ENCODE data around the gene TNNT3.

DNA sequence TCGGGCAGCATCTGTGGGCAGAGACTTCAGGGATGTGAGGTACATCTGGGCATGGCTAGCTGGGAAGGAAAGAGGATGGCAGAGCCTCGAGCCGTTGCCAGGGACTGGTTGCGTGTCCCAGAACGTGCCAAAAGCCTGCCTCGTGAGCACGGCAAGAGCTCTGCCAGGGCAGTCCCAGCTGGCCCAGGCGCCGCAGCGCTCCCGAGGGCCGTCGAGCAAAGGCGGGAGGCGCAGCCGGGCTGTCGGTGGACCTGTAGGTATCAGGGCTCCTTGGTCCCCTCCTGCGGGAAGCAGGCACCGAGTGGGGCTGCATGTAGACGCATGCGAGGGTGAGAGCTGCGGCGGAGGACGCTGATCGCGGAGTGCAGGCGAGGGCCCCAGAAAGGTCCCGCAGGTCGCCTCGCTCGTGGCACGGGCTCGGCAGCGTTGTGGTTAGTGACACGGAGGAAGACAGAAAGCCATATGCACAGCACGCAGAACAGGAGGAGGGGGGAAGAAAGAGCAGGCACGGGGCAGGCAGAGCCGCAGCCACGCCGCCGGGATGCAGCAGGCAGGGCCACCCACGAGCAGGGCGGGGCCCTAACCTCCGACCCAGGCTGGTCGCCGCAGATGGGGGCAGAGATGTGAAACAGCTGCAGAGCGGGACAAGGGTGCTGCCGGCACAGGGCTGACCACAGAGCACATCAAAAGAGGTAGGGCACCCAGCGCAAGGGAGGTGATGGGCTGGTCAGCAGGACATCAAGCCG, 48.6 kb upstream of the TNNT3 start:
- TF ChIP-seq, protein P1, sequence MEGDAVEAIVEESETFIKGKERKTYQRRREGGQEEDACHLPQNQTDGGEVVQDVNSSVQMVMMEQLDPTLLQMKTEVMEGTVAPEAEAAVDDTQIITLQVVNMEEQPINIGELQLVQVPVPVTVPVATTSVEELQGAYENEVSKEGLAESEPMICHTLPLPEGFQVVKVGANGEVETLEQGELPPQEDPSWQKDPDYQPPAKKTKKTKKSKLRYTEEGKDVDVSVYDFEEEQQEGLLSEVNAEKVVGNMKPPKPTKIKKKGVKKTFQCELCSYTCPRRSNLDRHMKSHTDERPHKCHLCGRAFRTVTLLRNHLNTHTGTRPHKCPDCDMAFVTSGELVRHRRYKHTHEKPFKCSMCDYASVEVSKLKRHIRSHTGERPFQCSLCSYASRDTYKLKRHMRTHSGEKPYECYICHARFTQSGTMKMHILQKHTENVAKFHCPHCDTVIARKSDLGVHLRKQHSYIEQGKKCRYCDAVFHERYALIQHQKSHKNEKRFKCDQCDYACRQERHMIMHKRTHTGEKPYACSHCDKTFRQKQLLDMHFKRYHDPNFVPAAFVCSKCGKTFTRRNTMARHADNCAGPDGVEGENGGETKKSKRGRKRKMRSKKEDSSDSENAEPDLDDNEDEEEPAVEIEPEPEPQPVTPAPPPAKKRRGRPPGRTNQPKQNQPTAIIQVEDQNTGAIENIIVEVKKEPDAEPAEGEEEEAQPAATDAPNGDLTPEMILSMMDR (IDR thresholded peaks at IDR 0.05) = no peak
- no peak for TF ChIP-seq POLR2A (IDR thresholded peaks at IDR 0.05)

Data from uterus (tissue), 2 donors.